HG03135 (cell line): Measurements from ENCODE around the gene SYNGR3.
"Not testable (repeated sequence)": the region's sequence is repeated elsewhere in the genome, so short reads cannot be mapped to it uniquely, and the experiment has no call there.

Experiments used
- ATAC-seq: cut with Tn5 transposase; IDR thresholded peaks from one replicate; pipeline ENCODE4 v1.9.1; 2021; ENCODE audit warnings: mild to moderate bottlenecking, moderate library complexity; ENCODE audit not compliant: unreplicated experiment

The SYNGR3 gene, protein sequence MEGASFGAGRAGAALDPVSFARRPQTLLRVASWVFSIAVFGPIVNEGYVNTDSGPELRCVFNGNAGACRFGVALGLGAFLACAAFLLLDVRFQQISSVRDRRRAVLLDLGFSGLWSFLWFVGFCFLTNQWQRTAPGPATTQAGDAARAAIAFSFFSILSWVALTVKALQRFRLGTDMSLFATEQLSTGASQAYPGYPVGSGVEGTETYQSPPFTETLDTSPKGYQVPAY

DNA sequence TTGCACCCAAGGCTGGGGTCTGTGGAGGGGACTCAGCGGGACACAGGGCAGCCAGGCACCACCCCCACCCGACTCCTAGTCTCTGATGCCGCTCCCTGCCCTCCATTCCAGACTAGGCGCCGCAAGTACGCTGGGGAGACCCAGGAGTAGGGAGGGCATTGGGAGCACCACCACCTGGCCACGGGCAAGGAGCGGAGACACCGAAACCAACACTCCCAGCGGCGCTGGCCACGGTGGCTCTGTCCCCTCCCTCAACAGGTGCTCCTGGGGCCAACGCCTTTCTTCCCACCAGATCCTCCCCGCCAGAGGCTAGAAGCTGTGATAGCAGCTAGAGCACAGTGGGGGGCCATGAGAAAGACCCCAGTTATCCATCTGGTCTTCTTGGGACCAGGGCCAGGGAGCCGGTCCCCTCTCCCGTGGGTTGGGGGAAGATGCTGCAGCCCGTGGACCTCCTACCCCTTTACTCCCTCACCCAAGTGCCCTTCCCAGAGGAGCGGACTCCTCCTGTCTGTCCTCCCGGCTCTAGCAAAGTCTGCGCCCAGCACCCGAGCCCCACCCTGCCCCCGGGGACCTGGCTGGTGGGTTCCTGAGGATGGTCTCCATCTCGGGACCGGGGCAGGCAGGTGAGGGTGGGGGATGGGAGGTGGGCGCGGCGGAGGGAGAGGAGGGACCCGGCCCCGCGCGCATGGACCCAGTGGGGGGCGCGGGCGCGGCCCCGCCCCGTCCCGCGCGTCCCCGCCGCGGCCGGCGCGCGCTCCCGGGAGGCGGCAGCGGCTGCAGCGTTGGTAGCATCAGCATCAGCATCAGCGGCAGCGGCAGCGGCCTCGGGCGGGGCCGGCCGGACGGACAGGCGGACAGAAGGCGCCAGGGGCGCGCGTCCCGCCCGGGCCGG, at the start of gene SYNGR3:
Gene SYNGR3 (plus strand): TSS at position 762 of the 892 bp plus-strand sequence. CDS start 133 bp downstream, outside the sequence.
- no peak for ATAC-seq

DNA sequence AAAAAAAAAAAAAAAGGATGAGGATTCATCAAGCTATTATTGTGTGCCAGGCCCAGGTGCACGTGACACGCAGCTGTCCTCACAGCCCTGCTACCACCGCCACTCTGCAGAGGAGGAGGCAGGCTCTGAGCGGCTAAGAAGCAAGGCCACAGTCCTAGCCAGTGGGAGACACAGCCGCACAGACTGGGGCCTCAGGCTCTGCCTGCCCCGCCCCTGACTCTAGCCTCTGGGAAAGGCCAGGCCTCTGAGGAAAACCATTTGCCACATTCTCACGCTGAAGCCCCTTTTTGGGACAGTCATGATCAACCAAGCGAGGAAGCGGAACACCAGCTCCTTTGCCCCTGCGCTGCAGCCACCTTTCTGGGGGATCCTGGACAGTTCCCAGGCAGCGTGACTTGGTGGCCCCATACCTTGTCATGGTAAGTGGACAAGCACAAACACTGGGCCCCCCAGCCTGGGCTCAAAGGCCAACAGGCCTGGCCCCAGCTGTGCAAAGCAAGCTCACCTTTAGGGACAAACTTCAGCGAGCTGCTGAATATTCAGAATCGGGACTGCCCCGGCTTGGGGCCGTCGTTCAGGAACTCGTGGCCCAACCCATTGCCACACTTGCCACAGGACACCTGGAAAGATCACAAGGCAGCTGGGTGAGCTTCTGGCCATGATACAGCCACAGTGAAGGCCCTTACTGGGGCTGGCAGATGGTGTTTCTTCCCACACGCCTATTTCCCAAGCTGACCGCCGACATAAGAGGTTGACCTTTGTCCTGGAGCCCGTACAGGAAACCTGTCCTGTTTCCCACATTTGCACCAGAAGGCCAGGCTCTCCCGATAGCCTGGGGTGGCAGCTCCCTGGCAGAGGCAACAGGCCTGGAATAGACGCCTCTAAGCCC, 49.3 kb upstream of the SYNGR3 start:
- no peak for ATAC-seq

DNA sequence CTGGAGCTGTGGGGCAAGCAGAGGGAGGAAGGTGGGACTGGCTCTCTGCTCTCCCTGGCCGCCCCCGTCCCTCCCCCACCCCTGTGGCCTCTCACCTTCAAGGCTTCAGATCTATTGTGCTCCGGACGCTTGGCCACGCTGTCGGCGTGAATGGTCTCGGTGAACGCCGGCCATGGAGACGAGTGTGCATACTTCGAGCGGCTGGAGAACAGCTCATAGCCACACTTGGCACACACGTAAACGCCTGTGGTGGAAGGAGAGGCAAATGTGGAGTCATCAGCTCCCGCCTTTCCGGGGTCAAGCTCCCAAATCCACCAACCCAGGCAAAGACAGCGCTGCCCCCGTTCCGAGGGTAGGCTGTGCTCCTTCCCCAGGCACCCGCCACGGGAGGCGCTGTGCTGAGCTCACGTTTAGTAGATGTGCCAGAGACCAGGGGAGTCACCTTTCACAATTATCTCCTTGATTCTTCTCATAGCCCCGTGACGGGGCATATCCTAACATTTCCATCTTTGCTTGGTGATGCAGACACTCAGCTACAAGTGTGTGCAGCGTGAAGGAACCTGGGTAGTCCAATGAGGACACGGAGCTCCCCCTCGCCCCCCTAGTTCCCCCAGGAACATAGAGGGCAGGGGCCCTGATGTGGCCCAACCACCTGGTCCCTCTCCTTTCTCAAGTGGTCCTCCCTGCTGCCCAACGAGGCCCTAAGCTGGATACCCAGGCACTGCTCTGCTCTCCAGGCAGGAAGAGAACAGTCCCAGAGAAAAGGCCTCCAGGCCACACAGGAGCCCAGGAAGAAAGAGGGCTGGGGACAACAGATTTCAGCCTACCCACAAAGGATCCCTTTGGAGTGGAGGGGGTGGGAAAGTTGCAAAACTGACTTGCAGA, 48.4 kb upstream of the SYNGR3 start:
- no peak for ATAC-seq

DNA sequence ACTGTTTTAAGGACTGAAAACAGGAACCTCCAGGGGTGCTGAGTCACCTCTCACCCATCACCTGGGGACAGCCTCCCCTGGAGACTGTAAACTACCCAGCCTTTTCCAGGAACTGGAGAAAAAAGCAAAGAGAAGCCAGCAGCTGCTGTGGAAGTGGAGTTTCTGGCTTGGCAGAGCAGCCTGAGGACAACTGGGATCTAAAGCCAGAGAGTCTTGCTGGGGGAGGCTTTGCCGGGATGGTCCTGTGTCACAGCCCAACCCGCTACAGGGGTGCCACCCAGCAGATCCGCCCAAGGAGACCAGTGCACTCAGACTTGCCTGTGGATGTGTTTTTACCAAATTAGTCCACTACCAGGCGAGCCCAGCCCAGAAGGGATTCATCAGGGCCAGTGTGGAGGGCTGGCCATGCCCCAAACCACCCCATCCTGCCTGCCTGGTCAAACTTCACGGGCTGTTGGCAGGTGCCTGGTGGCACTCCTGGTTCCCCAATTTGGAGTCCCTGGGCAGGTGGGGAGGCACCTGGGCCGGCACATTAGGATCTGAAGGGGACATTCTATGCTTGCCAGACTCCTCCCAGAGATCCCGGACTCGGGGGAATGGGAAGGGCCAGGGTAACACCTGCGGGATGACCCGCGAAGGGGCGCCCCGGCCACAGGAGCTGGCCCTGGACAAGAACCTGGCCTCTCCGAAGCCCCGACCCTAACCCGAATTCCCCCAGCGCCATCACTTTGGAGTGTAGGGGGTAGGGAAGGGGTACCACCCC, 47.5 kb upstream of the SYNGR3 start:
- no peak for ATAC-seq

DNA sequence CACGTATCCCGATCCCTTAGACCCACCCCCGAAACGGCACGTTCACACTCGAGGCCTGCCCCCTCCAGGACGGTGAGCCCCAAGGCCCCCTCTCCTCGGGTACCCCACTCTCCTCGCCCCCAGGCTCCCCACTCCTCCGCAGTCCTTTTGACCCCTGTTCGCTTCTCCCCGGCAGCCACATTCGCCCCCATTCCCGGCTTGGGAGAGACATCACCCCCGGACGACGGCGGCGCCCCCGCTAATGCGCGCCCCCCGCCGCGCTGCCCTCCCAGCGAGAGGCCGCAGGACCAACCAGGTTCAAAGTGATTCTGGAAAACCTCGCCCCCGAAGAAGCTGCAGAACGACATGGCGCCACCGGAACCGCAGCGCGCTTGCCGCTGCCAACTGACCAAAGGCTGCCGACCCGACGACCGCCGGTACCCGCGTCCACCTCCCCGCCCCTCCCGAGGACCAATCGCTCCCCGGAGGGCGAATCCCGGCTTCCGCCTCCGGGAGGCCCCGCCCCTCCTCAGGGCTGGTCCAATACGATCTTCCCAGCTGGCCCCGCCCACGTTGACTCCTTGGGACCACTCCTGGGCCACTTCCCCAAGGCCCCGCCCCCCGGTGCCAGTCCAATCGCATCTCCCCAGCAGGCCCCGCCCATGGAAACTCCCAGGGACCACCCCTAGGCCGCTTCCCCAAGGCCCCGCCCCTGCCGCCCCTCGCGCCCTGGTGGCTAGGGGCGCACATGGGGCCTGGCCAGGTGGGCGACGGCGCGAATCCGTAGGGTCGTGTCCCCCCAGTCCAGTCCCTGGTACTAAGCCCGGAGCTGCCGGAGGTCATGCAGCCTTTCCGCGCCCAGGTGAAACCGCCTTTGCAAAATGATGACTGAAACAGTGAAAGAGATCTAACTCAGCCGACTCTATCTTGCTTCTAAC, 46.7 kb upstream of the SYNGR3 start, which contains the start of gene MSRB1:
Gene MSRB1 (minus strand): TSS at position 390 of the 917 bp plus-strand sequence. CDS start 43 bp downstream, at position 347.
- ATAC-seq = peak; percentile 92

DNA sequence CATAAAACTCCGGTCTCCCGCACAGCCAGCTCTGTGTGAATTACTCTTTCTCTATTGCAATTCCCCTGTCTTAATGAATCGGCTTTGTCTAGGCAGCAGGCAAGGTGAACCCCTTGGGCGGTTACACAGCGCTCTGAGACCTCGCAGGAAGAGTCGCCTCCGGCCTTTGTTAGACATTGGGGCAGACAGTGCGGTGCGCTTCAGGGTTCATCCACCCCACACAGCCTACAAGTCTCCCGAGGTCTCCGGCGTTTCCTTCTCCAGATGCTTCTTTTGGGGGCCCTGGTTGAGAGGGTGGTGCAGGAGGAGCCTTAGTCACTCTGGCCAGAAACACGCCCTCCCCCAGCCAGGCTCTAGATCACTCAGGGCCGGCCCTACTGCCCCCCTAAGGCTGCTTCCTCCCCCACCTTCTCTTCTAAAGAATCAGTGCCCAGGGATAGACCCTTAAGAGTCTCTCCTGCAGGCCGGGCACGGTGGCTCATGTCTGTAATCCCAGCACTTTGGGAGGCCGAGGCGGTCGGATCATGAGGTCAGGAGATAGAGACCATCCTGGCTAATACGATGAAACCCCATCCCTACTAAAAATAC, 45.1 kb upstream of the SYNGR3 start:
- ATAC-seq = no peak

DNA sequence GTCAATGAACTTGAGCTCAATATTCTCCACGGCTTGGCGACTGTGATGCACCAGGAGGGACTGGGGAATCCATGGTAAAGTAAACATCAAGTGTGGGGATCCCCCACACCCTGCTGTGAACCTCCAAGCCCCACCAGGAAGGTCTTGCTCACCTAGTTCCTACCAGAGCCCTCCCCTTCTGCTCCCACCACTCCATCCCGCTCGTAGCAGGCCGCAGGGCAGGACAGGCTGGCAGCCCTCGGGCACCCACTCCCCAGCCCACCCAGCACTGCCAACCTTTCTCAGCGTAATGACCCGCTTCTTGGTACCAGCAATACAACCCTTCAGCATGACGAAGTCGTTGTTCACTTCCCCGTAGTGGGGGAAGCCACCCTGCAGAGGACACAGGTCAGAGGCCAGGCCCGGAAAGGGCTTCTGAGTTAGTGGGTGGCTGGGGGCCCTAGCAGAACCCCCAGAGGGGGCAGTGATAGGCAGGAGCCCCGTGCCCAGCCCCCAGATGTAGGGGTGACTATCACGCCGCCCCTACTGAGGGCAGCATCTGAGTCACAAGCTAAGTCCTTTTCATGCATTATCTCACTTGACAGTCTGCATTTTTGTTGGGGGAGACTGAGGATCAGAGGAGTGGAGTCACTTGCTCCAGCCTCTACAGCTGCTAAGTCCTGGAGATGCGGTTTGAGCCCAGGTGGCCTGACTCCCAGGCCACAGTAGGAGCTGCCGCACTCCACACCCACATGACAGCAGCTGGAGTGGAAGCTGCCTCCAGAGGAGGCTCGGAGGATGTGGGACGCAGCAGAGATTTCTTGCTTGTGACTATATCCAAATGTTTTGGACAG, 44.0 kb upstream of the SYNGR3 start:
- no peak for ATAC-seq

DNA sequence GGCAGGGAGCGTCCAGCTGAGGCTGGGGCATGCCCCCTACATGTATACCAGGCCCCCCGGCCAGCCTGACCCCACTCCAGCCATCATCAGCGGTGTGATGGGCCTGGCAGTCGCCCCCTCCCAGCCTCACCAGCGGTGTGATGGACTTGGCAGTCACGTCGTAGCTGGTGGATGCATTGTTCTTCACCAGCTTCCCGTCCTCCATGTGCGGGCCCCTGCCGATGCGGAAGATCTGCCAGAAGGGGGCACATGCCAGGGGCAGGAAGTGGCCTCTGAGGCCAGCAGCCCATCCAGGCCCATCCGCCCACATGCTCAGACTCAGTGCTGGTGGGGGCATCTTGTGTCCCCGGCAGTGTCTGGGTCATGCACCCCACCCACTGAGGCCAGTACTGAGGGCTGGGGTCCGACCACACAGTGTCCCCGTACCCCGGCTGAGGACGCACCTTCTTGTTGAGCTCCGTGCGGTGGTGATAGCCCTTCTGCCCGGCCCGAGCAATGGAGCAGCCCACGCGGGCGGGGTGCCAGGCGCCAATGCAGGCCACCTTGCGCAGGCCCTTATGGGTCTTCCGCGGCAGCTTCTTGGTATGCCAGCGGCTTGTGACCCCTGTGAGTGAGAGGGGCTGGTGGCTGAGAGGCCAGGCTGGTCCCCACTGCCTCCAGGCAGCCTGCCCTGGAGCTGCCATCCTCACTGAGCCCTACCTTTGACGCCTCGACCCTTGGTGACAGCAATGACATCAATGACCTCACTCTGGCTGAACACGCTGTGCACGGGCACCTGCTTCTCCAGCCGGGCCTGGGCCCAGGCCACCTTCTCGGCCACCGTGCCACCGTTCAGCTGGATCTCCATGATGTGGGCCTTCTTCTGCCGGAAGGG, 43.0 kb upstream of the SYNGR3 start:
- no peak for ATAC-seq

DNA sequence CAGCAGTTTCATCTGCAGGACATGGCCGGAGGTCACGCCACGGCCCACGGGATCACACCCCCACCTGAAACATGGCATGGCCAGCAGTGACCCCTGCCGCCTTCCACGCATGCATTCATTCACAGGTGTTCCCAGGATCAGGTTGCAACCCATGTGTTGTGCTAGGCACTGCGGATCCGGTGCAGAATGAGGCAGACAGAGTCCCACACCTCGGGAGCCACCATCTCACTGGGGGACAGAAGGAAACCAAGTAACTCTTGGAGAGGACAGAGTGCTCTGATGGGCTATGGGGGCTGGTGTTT, 42.5 kb upstream of the SYNGR3 start:
- ATAC-seq = no peak

DNA sequence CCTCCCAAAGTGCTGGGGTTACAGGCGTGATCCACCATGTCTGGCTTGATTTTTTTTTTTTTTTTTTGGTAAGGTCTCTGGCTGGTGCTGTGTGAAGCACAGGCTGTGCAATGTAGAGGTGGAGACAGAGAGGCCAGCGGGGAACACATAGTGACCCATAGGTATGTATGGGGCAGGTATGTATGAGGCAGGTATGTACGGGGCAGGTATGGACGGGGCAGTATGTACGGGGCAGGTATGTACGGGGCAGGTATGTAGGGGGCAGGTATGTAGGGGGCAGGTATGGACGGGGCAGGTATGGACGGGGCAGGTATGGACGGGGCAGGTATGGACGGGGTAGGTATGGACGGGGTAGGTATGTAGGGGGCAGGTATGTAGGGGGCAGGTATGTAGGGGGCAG, 40.3 kb upstream of the SYNGR3 start:
- no peak for ATAC-seq

DNA sequence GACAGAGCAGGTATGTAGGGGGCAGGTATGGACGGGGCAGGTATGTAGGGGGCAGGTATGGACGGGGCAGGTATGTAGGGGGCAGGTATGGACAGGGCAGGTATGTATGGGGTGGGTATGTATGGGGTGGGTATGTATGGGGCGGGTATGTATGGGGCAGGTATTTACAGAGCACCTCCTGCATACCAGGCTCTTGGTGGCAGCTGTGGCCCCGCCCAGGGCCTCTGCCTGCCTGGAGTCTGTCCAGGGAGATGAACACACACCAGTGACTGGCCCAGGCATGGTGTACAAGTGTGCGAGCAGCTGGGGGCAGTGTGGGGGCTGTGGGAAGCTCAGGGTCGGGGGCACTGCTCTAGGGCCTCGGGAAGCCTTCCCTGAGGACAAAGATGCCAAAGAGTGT, 39.7 kb upstream of the SYNGR3 start:
- no peak for ATAC-seq

DNA sequence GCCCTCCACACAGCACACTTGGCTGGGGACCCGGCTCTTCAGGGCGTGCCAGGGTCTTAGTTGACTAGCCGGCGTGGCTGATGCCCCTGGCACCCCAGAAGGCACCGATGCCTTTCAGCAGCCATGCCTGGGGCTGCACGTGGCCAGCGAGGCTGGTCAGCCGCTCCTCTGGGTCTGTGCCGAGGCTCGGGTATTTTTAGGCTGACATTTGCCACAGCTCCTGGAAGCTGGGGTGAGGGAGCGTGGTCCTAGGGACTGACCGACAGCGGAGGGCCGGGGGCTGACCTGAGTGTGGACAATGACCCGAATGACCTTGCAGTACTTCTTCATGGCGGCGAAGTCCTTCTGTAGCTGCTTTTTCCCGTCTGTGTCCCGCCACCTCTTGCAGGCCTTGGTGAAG, 39.2 kb upstream of the SYNGR3 start:
- no peak for ATAC-seq

DNA sequence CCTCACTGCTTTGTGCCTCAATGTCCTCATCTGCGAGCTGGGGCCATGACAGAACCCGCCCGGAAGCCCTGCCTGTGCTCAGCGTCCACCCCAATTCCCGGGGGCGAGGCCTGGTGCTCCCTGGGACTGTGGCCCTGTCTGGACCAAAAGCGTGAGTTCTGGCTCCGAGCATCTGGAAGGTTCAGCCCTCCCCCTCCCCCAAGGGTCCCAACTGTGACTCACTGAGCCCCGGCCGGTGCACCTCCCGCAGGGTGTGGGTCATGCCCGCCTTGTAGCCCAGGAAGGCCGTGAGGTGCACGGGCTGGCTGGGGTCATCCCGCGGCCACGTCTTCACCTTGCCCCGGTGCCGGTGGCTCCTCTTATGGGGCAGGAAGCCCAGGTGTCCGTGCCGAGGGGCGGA, 36.0 kb upstream of the SYNGR3 start:
- ATAC-seq = no peak

DNA sequence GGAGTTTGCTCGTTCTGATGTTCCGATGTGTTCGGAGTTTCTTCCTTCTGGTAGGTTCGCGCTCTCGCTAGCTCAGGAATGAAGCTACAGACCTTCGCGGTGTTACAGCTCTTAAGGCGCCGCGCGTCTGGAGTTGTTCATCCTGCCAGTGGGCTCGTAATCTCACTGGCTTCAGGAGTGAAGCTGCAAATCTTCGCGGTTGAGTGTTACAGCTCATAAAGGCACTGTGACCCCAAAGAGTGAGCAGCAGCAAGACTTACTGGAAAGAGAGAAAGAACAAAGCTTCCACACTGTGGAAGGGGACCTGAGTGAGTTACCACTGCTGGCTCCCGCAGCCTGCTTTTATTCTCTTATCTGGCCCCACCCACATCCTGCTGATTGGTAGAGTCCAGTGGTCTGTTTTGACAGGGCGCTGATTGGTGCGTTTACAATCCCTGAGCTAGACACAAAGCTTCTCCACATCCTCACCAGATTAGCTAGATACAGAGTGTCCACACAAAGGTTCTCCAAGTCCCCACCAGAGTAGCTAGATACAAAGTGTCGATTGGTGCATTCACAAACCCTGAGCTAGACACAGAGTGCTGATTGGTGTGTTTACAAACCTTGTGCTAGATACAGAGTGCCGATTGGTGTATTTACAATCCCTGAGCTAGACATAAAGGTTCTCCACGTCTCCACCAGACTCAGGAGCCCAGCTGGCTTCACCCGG, 32.2 kb upstream of the SYNGR3 start:
- ATAC-seq = not testable (repeated sequence)

DNA sequence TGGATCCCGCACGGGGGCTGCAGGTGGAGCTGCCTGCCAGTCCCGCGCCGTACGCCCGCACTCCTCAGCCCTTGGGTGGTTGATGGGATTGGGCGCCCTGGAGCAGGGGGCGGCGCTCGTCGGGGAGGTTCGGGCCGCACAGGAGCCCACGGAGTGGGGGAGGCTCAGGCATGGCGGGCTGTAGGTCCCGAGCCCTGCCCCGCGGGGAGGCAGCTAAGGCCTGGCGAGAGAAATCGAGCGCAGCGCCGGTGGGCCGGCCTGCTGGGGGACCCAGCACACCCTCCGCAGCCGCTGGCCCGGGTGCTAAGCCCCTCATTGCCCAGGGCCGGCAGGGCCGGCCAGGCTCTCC, 31.7 kb upstream of the SYNGR3 start:
- not testable (repeated sequence) for ATAC-seq

DNA sequence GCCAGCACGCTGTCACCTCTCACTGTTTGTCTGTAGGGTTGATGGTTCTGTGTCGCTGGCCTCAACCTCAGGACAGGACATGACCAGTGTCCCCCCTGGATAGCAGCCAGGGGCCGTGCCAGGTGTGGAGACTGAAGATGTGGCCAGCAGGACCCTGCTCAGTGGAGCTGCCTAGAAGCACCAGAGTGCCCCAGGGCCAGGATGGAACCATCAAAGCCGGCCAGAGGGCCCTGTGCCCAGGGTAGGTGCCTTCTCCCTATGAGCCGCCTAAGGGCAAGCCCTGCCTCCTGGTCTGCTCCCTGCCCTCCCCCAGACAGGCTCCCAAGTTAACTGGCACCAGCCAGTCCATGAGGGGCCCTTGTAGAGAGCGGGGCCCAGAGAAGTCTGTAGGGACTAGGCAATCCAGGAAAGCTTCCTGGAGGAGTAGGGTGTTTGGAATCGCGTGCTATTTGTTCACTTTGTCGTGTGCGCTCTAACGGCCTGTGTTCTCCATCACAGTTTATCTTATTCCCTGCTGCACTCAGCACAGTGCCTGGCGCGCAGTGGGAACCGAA, 31.0 kb upstream of the SYNGR3 start:
- ATAC-seq = no peak
